ENCODE results near the gene PLAC8. TPM values are rescaled to one million over a fixed set of nuclear protein-coding genes. Genes with fewer than 3 reads are reported as not detected.

Gene PLAC8
- total RNA-seq, 2 donors from 2014 or later, result 246 to 715 TPM

- Histone ChIP-seq H3K27me3 (no peaks in the 10 kb centered on the region), H3K27ac (no peak overlapping the region), H3K4me3 (no peak overlapping the region), H3K4me1 (peaks cover 4% of the 10 kb centered on the region), H3K9ac (ENCODE audit: low read depth in 2 of 2, low read length in 2 of 2) (no peak overlapping the region), H3K9me3 (no peaks in the 10 kb centered on the region), H3K36me3 (no peaks in the 10 kb centered on the region)
- intact Hi-C loops (cut with DNase I), result no loop called here
- no peak for DNase-seq
- no peak for TF ChIP-seq CTCF (IDR thresholded peaks at IDR 0.05)
Observed at GRCh38 chr4:83118869-83119268, 4.3 kb upstream of the PLAC8 start.

- H3K4me1 ChIP-seq, result peaks cover 4% of the 10 kb centered on the region
- no peak overlapping the region for H3K4me3 ChIP-seq
- DNase-seq, result no peak
- intact Hi-C loops (cut with DNase I), result no loop called here
- H3K27ac ChIP-seq, result peak overlapping the region; percentile 90
- no peaks in the 10 kb centered on the region for H3K27me3 ChIP-seq
- H3K9me3 ChIP-seq, result no peaks in the 10 kb centered on the region
- no peak overlapping the region for H3K9ac ChIP-seq (ENCODE audit: low read depth in 2 of 2, low read length in 2 of 2)
- H3K36me3 ChIP-seq, result no peaks in the 10 kb centered on the region
- TF ChIP-seq CTCF (IDR thresholded peaks at IDR 0.05), result no peak
Observed at GRCh38 chr4:83115656-83116285, 1.2 kb upstream of the PLAC8 start.

- no peak overlapping the region for H3K4me3 ChIP-seq
- no peaks in the 10 kb centered on the region for H3K27me3 ChIP-seq
- no peaks in the 10 kb centered on the region for H3K9me3 ChIP-seq
- no peak for DNase-seq
- no peaks in the 10 kb centered on the region for H3K36me3 ChIP-seq
- intact Hi-C loops (cut with DNase I), result loop anchor here (5.0 kb wide), 1 partner anchor 137 kb away; no protein-coding TSS in a partner anchor
- no peak for TF ChIP-seq CTCF (IDR thresholded peaks at IDR 0.05)
- H3K27ac ChIP-seq, result peak overlapping the region; percentile 90
- H3K9ac ChIP-seq (ENCODE audit: low read depth in 2 of 2, low read length in 2 of 2), result no peak overlapping the region
- H3K4me1 ChIP-seq, result peaks cover 4% of the 10 kb centered on the region
Observed at GRCh38 chr4:83115000-83115399, 471 bp upstream of the PLAC8 start.

GRCh38 chr4:83113429-83113786, 1.1 kb downstream of the PLAC8 start:
- Histone ChIP-seq H3K36me3 (no peaks in the 10 kb centered on the region), H3K4me1 (no peaks in the 10 kb centered on the region), H3K27me3 (no peaks in the 10 kb centered on the region), H3K4me3 (peak overlapping the region; percentile 37), H3K27ac (peak overlapping the region; percentile 90), H3K9ac (ENCODE audit: low read depth in 2 of 2, low read length in 2 of 2) (peak overlapping the region; percentile 7 to 45), H3K9me3 (no peaks in the 10 kb centered on the region)
- DNase-seq, result no peak
- intact Hi-C loops (cut with DNase I), result loop anchor here (5.0 kb wide), 1 partner anchor 139 kb away; no protein-coding TSS in a partner anchor
- no peak for TF ChIP-seq CTCF (IDR thresholded peaks at IDR 0.05)

- H3K4me3 ChIP-seq, result peak overlapping the region; percentile 37
Observed at GRCh38 chr4:83112678-83113428, 1.7 kb downstream of the PLAC8 start.

More at GRCh38 chr4:83112678-83113428, 1.7 kb downstream of the PLAC8 start:
- H3K27ac ChIP-seq, result peak overlapping the region; percentile 90
- peak overlapping the region; percentile 7 to 45 for H3K9ac ChIP-seq (ENCODE audit: low read depth in 2 of 2, low read length in 2 of 2)
- H3K4me1 ChIP-seq, result no peaks in the 10 kb centered on the region
- intact Hi-C loops (cut with DNase I), result loop anchor here (5.0 kb wide), 1 partner anchor 139 kb away; no protein-coding TSS in a partner anchor
- DNase-seq, result no peak
- H3K9me3 ChIP-seq, result no peaks in the 10 kb centered on the region
- no peaks in the 10 kb centered on the region for H3K27me3 ChIP-seq
- no peak for TF ChIP-seq CTCF (IDR thresholded peaks at IDR 0.05)
- H3K36me3 ChIP-seq, result no peaks in the 10 kb centered on the region
